IMR-90 (cell line): Measurements from ENCODE around the gene PITPNC1. TPM values are rescaled to one million over a fixed set of nuclear protein-coding genes. Genes with fewer than 3 reads are reported as not detected.

Experiments used
- ATAC-seq: fragments of 200-7000 bp; cut with Tn5 transposase; 2 replicates; pipeline ENCODE4 v1.9.1; 2020; ENCODE audit warnings: low read depth, mild to moderate bottlenecking, moderate library complexity
- BruUV-seq: library from RNA; stranded (reverse); fragments of 400-500 nt; replicated peaks from 2 replicates; lab custom pipeline; 2021; lab: Mats Ljungman, UMichigan
- CTCF ChIA-PET: fragments of 300-600 bp; formaldehyde crosslinking; extraction: SDS; loops from one replicate; lab custom pipeline; 2021; ENCODE audit warnings: antibody characterized with exemption; lab: Yijun Ruan, JAX
- POLR2A ChIA-PET: fragments of 300-600 bp; sonication (Branson Sonifier 250); formaldehyde crosslinking; loops from one replicate; lab custom pipeline; 2022; ENCODE audit warnings: antibody characterized with exemption; ENCODE audit not compliant: unreplicated experiment; lab: Charles Lee
- DNase-seq: peaks from one replicate; pipeline ENCODE4 v3.0.0; 2013
- H2AFZ ChIP-seq: replicated peaks from 2 replicates; pipeline ENCODE3; 2013; ENCODE audit warnings: low read length, mild to moderate bottlenecking; ENCODE audit not compliant: poor library complexity
- H2AK5ac ChIP-seq: 2 replicates; pipeline ENCODE4 v1.6.1; 2013; ENCODE audit warnings: low read depth, low read length, inconsistent platforms
- H2AK9ac ChIP-seq: replicated peaks from 2 replicates; pipeline ENCODE3; 2013; ENCODE audit warnings: mild to moderate bottlenecking, low read depth, low read length, moderate library complexity; ENCODE audit not compliant: poor library complexity
- H2BK120ac ChIP-seq: 2 replicates; pipeline ENCODE4 v1.6.1; 2013; ENCODE audit warnings: low read depth, low read length, inconsistent platforms
- H2BK15ac ChIP-seq: 3 replicates; pipeline ENCODE4 v1.6.1; 2013; ENCODE audit warnings: low read depth, low read length, inconsistent platforms
- H2BK20ac ChIP-seq: 2 replicates; pipeline ENCODE4 v1.6.1; 2013; ENCODE audit warnings: low read depth, mild to moderate bottlenecking, inconsistent platforms, low read length, moderate library complexity
- H2BK5ac ChIP-seq: 2 replicates; pipeline ENCODE4 v1.6.1; 2013; ENCODE audit warnings: mild to moderate bottlenecking, low read depth, low read length, inconsistent platforms; ENCODE audit not compliant: poor library complexity, severe bottlenecking
- H3K14ac ChIP-seq: replicated peaks from 2 replicates; pipeline ENCODE4 v1.6.1; 2013; ENCODE audit warnings: low read depth, low read length, inconsistent platforms
- H3K18ac ChIP-seq: 2 replicates; pipeline ENCODE4 v1.6.1; 2013; ENCODE audit warnings: low read depth, low read length, control low read depth
- H3K23ac ChIP-seq: 2 replicates; pipeline ENCODE4 v1.6.1; 2013; ENCODE audit warnings: low read depth, low read length, inconsistent platforms
- H3K27ac ChIP-seq: 2 replicates; pipeline ENCODE4 v1.5.1; 2013; ENCODE audit warnings: mild to moderate bottlenecking, control low read depth, low read length; ENCODE audit not compliant: insufficient read depth
- H3K27me3 ChIP-seq: 2 replicates; pipeline ENCODE4 v1.6.1; 2013; ENCODE audit warnings: low read length; ENCODE audit not compliant: control insufficient read depth, insufficient read depth
- H3K36me3 ChIP-seq: 2 replicates; pipeline ENCODE4 v1.6.1; 2013; ENCODE audit warnings: low read length, mixed read lengths; ENCODE audit not compliant: control insufficient read depth, insufficient read depth
- H3K4ac ChIP-seq: 2 replicates; pipeline ENCODE4 v1.6.1; 2013; ENCODE audit warnings: low read depth, low read length, inconsistent platforms
- H3K4me1 ChIP-seq: 2 replicates; pipeline ENCODE4 v1.6.1; 2013; ENCODE audit warnings: low read length, mixed read lengths; ENCODE audit not compliant: control insufficient read depth, insufficient read depth
- H3K4me2 ChIP-seq: 2 replicates; pipeline ENCODE4 v1.6.1; 2013; ENCODE audit warnings: low read depth, mild to moderate bottlenecking, control low read depth, low read length, moderate library complexity
- H3K4me3 ChIP-seq: 2 replicates; pipeline ENCODE4 v1.5.1; 2013; ENCODE audit warnings: low read depth, mild to moderate bottlenecking, control low read depth, low read length, moderate library complexity; ENCODE audit not compliant: insufficient read depth
- H3K56ac ChIP-seq: 2 replicates; pipeline ENCODE4 v1.6.1; 2013; ENCODE audit warnings: low read length, inconsistent platforms; ENCODE audit not compliant: insufficient read depth; ENCODE audit errors: extremely low read depth
- H3K79me1 ChIP-seq, 2 experiments: 2 replicates each; pipeline ENCODE4 v1.6.1; 2013; ENCODE audit warnings: low read length in 2 of 2, inconsistent platforms in 1 of 2, low read depth in 1 of 2
- H3K9ac ChIP-seq: 2 replicates; pipeline ENCODE4 v1.6.1; 2013; ENCODE audit warnings: low read depth, low read length, control low read depth
- H3K9me1 ChIP-seq: 2 replicates; pipeline ENCODE4 v1.6.1; 2013; ENCODE audit warnings: low read length, inconsistent platforms; ENCODE audit not compliant: insufficient read depth
- H3K9me3 ChIP-seq: 2 replicates; pipeline ENCODE4 v1.6.1; 2013; ENCODE audit warnings: low read length; ENCODE audit not compliant: control insufficient read depth, insufficient read depth
- H4K20me1 ChIP-seq: 2 replicates; pipeline ENCODE4 v1.6.1; 2013; ENCODE audit warnings: low read length, inconsistent platforms; ENCODE audit not compliant: insufficient read depth
- H4K5ac ChIP-seq: 2 replicates; pipeline ENCODE4 v1.6.1; 2013; ENCODE audit warnings: mild to moderate bottlenecking, low read depth, low read length, control low read depth
- H4K8ac ChIP-seq, 2 experiments: 2 replicates each; pipeline ENCODE4 v1.6.1; 2013; ENCODE audit warnings: low read depth in 2 of 2, low read length in 2 of 2, control low read depth in 1 of 2, inconsistent platforms in 1 of 2
- H4K91ac ChIP-seq: 2 replicates; pipeline ENCODE4 v1.6.1; 2013; ENCODE audit warnings: low read depth, low read length, inconsistent platforms; ENCODE audit not compliant: insufficient read depth
- BHLHE40 ChIP-seq: fragments of 150-350 bp; IDR thresholded peaks from 2 replicates; pipeline ENCODE4 v1.6.1; 2016; ENCODE audit warnings: mild to moderate bottlenecking, low read depth, low read length
- CEBPB ChIP-seq: IDR thresholded peaks from 2 replicates; pipeline ENCODE4 v1.6.1; 2012; ENCODE audit warnings: low read depth, low read length, improper control_type of control experiment
- CHD1 ChIP-seq: IDR thresholded peaks from 2 replicates; pipeline ENCODE4 v1.6.1; 2012; ENCODE audit warnings: low read depth, low read length, improper control_type of control experiment
- CTCF ChIP-seq: conservative IDR thresholded peaks from 2 replicates; pipeline ENCODE4 v1.5.1; 2012; ENCODE audit warnings: mild to moderate bottlenecking, low read depth, low read length, improper control_type of control experiment
- ELK1 ChIP-seq: fragments of 150-350 bp; IDR thresholded peaks from 2 replicates; pipeline ENCODE4 v1.6.1; 2016; ENCODE audit warnings: low read depth, mild to moderate bottlenecking, low read length, moderate library complexity, borderline replicate concordance
- FOS ChIP-seq: fragments of 150-350 bp; IDR thresholded peaks from 2 replicates; pipeline ENCODE4 v1.6.1; 2016; ENCODE audit warnings: low read depth, low read length
- MAFK ChIP-seq: IDR thresholded peaks from 2 replicates; pipeline ENCODE4 v1.6.1; 2012; ENCODE audit warnings: low read depth, low read length, improper control_type of control experiment
- MAZ ChIP-seq: IDR thresholded peaks from 2 replicates; pipeline ENCODE4 v1.6.1; 2012; ENCODE audit warnings: low read depth, mild to moderate bottlenecking, low read length, improper control_type of control experiment, moderate library complexity, borderline replicate concordance
- NFE2L2 ChIP-seq: fragments of 150-350 bp; IDR thresholded peaks from 2 replicates; pipeline ENCODE4 v1.6.1; 2016; ENCODE audit warnings: low read depth, mild to moderate bottlenecking, low read length
- RAD21 ChIP-seq: IDR thresholded peaks from 2 replicates; pipeline ENCODE4 v1.6.1; 2012; ENCODE audit warnings: low read length, improper control_type of control experiment
- RFX5 ChIP-seq: IDR thresholded peaks from 2 replicates; pipeline ENCODE4 v1.8.0; 2012; ENCODE audit warnings: low read depth, mild to moderate bottlenecking, low read length, moderate library complexity
- SMC3 ChIP-seq: fragments of 150-350 bp; IDR thresholded peaks from 2 replicates; pipeline ENCODE4 v1.6.1; 2016; ENCODE audit warnings: low read depth, mild to moderate bottlenecking, antibody characterized with exemption, low read length, moderate library complexity
- USF2 ChIP-seq: fragments of 150-350 bp; IDR thresholded peaks from 2 replicates; pipeline ENCODE4 v1.6.1; 2017; ENCODE audit warnings: mild to moderate bottlenecking, antibody characterized with exemption, low read length, low read depth
- WGBS, 2 experiments: methylation state at CpG; one replicate each; pipeline versions ENCODE4 v1.1.5 to v1.1.7; 2013; ENCODE audit warnings: missing lambda C conversion rate in 2 of 2; ENCODE audit not compliant: insufficient read length in 1 of 2; ENCODE audit errors: extremely low coverage in 2 of 2; 5-methylcytosine and 5-hydroxymethylcytosine counted together
- dilution Hi-C: fragments of 300-500 bp; cut with HindIII; formaldehyde crosslinking; loops from one replicate; pipeline ENCODE4 v1.14.3; 2018; ENCODE audit warnings: low sequenced_read_pairs; ENCODE audit not compliant: unreplicated experiment
- in situ Hi-C: fragments of 300-500 bp; cut with MboI; formaldehyde crosslinking; loops from 3 replicates; pipeline ENCODE4 v1.14.3; 2019; ENCODE audit warnings: low sequenced_read_pairs, inconsistent platforms, mixed read lengths
- intact Hi-C: fragments of 100-400 bp; cut with micrococcal nuclease; formaldehyde crosslinking; loops from 2 replicates; pipeline ENCODE4 v1.10.0; 2022
- polyA plus RNA-seq, 3 experiments: library from polyadenylated mRNA; depleted of rRNA; stranded (reverse); fragments of >200 nt; gene quantifications; 2 replicates each; pipeline ENCODE4 v1.2.3, GENCODE V29; 2012; ENCODE audit warnings: low replicate concordance in 1 of 3
- total RNA-seq: library from RNA; depleted of rRNA; stranded (reverse); fragments of >200 nt; gene quantifications from 2 replicates; pipeline ENCODE4 v1.2.3, GENCODE V29; 2012

Gene PITPNC1
- total and polyA plus RNA-seq, 2 of the 4 experiments (the other 2 are of a cell fraction) = 4.1 TPM

GRCh38 chr17:67517325-67517724, 140.2 kb downstream of the PITPNC1 start:
- H3K18ac ChIP-seq = no peak overlapping the region
- H3K9me1 ChIP-seq = peaks cover 8% of the 10 kb centered on the region
- H3K4me3 ChIP-seq = no peak overlapping the region
- no TSS peak for BruUV-seq
- no peak overlapping the region for H4K8ac ChIP-seq
- no peak overlapping the region for H3K14ac ChIP-seq
- no peak overlapping the region for H4K5ac ChIP-seq
- peaks cover 9% of the 10 kb centered on the region; the same call in 1 of the 2 replicates for H3K4me1 ChIP-seq
- dilution Hi-C loops (no loop called here), intact Hi-C loops (no loop called here), in situ Hi-C loops (no loop called here)
- no peak overlapping the region for H3K4ac ChIP-seq
- TF ChIP-seq SMC3 (no peak), BHLHE40 (no peak), CEBPB (no peak), CTCF (no peak), CHD1 (no peak), USF2 (no peak), MAZ (no peak), ELK1 (no peak), RAD21 (no peak), FOS (no peak), MAFK (no peak), NFE2L2 (no peak), RFX5 (no peak)
- no peak for ATAC-seq
- H3K4me2 ChIP-seq = no peak overlapping the region
- H2AK5ac ChIP-seq = no peak overlapping the region
- peaks cover 8% of the 10 kb centered on the region; the same call in 1 of the 2 replicates for H4K20me1 ChIP-seq
- no peak overlapping the region for H3K27ac ChIP-seq
- peaks cover 17 to 24% of the 10 kb centered on the region in 2 experiments for H3K79me1 ChIP-seq
- H3K56ac ChIP-seq = no peak overlapping the region
- no peak overlapping the region for H2BK20ac ChIP-seq
- POLR2A ChIA-PET = no interaction called here
- H3K36me3 ChIP-seq = no peaks in the 10 kb centered on the region
- H3K9me3 ChIP-seq = no peaks in the 10 kb centered on the region
- CTCF ChIA-PET = no interaction called here
- H3K27me3 ChIP-seq = no peaks in the 10 kb centered on the region
- WGBS, 2 experiments = no CpG with 5 or more reads among the region's 1 CpG
- H3K9ac ChIP-seq = no peak overlapping the region
- no peak overlapping the region for H2BK15ac ChIP-seq
- no peak overlapping the region for H4K91ac ChIP-seq
- DNase-seq = no peak
- H2BK5ac ChIP-seq = no peak overlapping the region
- no peak overlapping the region for H2AK9ac ChIP-seq
- no peak overlapping the region for H2AFZ ChIP-seq
- H3K23ac ChIP-seq = no peak overlapping the region
- no peak overlapping the region for H2BK120ac ChIP-seq
